Cardiac muscle cell (in vitro differentiated cells and primary cell): ENCODE data around the gene CD33. TPM values are rescaled to one million over a fixed set of nuclear protein-coding genes. Genes with fewer than 3 reads are reported as not detected.

Experiments
- DNase-seq, 2 donors: peaks; one replicate each; pipeline versions ENCODE4 v3.0.0 to v3.0.0-alpha.2; 2010 to 2017; ENCODE audit warnings: low read depth in 1 of 2, low spot score in 1 of 2
- H3K27ac ChIP-seq: fragments of 200-600 bp; sonication (generic); 2 replicates; pipeline ENCODE4 v1.5.1; 2016
- H3K27me3 ChIP-seq: fragments of 200-600 bp; sonication (generic); 2 replicates; pipeline ENCODE4 v1.6.0; 2016; ENCODE audit warnings: control low read depth
- H3K36me3 ChIP-seq: fragments of 200-600 bp; sonication (generic); 2 replicates; pipeline ENCODE4 v1.5.1; 2016; ENCODE audit warnings: control low read depth
- H3K4me1 ChIP-seq: fragments of 200-600 bp; sonication (generic); 2 replicates; pipeline ENCODE4 v1.8.1; 2017; ENCODE audit warnings: low read depth, mild to moderate bottlenecking, mixed run types
- H3K4me3 ChIP-seq: fragments of 200-600 bp; sonication (generic); 2 replicates; pipeline ENCODE4 v1.5.1; 2016; ENCODE audit warnings: mild to moderate bottlenecking
- H3K9me3 ChIP-seq: fragments of 200-600 bp; sonication (generic); 2 replicates; pipeline ENCODE4 v1.5.1; 2017; ENCODE audit warnings: low read depth, mild to moderate bottlenecking, control low read depth
- CTCF ChIP-seq: IDR thresholded peaks from 2 replicates; pipeline ENCODE4 v1.5.1; 2012; ENCODE audit warnings: low read depth, mild to moderate bottlenecking, low read length
- polyA plus RNA-seq: library from polyadenylated mRNA; unstranded; fragments of >200 nt; fragmentation: Nextera tagmentation; extraction: Ambion mirVana; gene quantifications from 2 replicates; pipeline ENCODE4 v1.2.1, GENCODE V29; 2016
- total RNA-seq: library from RNA; depleted of rRNA; stranded (reverse); fragments of >200 nt; gene quantifications from 2 replicates; pipeline ENCODE4 v1.2.3, GENCODE V29; 2016

The CD33 gene
- total and polyA plus RNA-seq, 2 experiments from 2014 or later: not detected

GRCh38 chr19:51224163-51224641 lies 678 bp upstream of the CD33 start:
- Histone ChIP-seq H3K27ac (no peak overlapping the region), H3K4me3 (no peak overlapping the region), H3K4me1 (no peaks in the 10 kb centered on the region), H3K27me3 (no peaks in the 10 kb centered on the region), H3K9me3 (no peaks in the 10 kb centered on the region), H3K36me3 (no peaks in the 10 kb centered on the region)
- no peak for TF ChIP-seq CTCF
- no peak for DNase-seq

DNA sequence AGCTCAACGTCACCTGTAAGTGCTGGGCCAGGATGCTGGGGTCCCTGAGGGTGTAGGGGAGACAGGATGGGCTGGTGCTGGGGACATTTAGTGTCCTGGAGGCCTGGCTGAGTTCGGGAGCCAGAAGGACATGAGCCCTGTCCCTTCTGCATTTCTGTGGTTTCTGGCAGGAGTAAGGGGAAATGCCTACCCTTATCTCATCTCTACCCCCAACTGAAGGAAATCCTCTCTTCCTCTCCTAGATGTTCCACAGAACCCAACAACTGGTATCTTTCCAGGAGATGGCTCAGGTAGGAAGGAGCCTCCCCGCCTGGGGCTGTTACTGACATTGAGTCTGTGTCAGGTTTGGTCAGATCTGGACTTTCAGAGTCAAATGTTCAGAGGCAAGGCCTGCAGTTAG lies 1.2 kb downstream of the CD33 start:
- H3K9me3 ChIP-seq: no peaks in the 10 kb centered on the region
- H3K4me1 ChIP-seq: no peaks in the 10 kb centered on the region
- no peak for TF ChIP-seq CTCF
- H3K4me3 ChIP-seq: no peak overlapping the region
- H3K36me3 ChIP-seq: no peaks in the 10 kb centered on the region
- H3K27me3 ChIP-seq: no peaks in the 10 kb centered on the region
- DNase-seq: no peak
- no peak overlapping the region for H3K27ac ChIP-seq

GRCh38 chr19:51227326-51227725 lies 2.4 kb downstream of the CD33 start:
- Histone ChIP-seq H3K27me3 (no peaks in the 10 kb centered on the region), H3K9me3 (no peaks in the 10 kb centered on the region)

DNA sequence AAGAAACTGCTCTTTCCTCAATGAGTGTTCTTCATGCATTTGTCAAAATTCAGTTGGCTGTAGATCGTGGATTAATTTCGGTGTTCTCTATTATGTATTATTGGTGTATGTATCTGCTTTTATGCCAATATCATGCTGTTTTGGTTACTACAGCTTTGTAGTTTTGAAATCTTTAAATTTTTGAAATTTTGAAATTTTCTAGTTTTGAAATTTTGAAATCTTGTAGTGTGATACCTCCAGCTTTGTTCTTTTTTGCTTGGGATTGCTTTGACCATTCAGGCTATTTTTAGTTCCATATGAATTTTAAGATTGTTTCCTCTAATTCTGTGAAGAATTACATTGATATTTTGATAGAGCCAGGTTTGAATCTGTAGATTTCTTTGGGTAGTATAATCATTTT lies 3.1 kb downstream of the CD33 start:
- H3K27me3 ChIP-seq: no peaks in the 10 kb centered on the region
- DNase-seq: no peak
- no peaks in the 10 kb centered on the region for H3K36me3 ChIP-seq
- TF ChIP-seq CTCF: no peak
- no peaks in the 10 kb centered on the region for H3K4me1 ChIP-seq
- H3K9me3 ChIP-seq: no peaks in the 10 kb centered on the region
- H3K4me3 ChIP-seq: no peak overlapping the region
- H3K27ac ChIP-seq: no peak overlapping the region

More at GRCh38 chr19:51227326-51227725, 2.4 kb downstream of the CD33 start:
- TF ChIP-seq CTCF: no peak
- no peak overlapping the region for H3K27ac ChIP-seq
- no peaks in the 10 kb centered on the region for H3K36me3 ChIP-seq
- no peak overlapping the region for H3K4me3 ChIP-seq
- no peaks in the 10 kb centered on the region for H3K4me1 ChIP-seq
- DNase-seq: no peak

DNA sequence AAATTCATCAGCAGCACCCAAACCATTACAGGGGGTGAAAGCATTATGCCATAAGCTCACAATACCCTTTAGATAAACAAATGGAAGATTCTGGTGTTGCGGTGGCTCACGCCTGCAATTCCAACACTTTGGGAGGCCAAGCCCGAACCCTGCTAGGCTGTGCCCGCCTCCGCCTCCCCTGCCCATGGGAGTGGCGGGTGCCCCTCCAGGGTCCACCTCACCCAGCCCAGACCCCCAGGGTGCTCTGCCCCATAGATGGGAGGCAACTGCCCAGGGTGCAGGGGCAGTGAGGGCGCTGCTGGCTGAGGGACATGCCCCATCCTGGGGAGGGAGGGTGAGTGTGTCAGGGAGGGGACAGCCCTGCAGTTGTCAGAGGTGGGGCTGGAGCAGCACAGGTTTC lies 16.0 kb downstream of the CD33 start:
- Histone ChIP-seq H3K9me3 (no peaks in the 10 kb centered on the region), H3K27me3 (no peaks in the 10 kb centered on the region), H3K27ac (no peak overlapping the region), H3K4me3 (no peak overlapping the region), H3K36me3 (no peaks in the 10 kb centered on the region), H3K4me1 (no peaks in the 10 kb centered on the region)
- no peak for DNase-seq
- TF ChIP-seq CTCF: no peak
